Suprapubic skin (tissue), 3 donors: Measurements from ENCODE around the gene DIP2C.

Source experiments
- CTCF ChIP-seq, 2 donors: fragments of 200-600 bp in 1 of 2; fragments of 450-650 bp in 1 of 2; sonication (generic) in 1 of 2; IDR thresholded peaks; one replicate each; pipeline ENCODE4 v1.5.1; 2016 to 2019; ENCODE audit warnings: antibody characterized with exemption in 2 of 2, mild to moderate bottlenecking in 1 of 2, moderate library complexity in 1 of 2
- POLR2A ChIP-seq, 2 donors: fragments of 450-650 bp; IDR thresholded peaks; one replicate each; pipeline ENCODE4 v1.6.1; 2017; ENCODE audit warnings: antibody characterized with exemption in 2 of 2, mild to moderate bottlenecking in 2 of 2, moderate library complexity in 2 of 2

- TF ChIP-seq CTCF (IDR thresholded peaks at IDR 0.05) (no peak), POLR2A (IDR thresholded peaks at IDR 0.05) (no peak)
Observed at GRCh38 chr10:546971-547590, 142.4 kb downstream of the DIP2C start.
